CD4-positive, alpha-beta T cell treated with Interleukin-10 for 1 hour (primary cell): ENCODE measurements around the gene LTBP2.

Experiments used
- DNase-seq: peaks from one replicate; pipeline ENCODE4 v3.0.0-alpha.2; 2020

The LTBP2 gene

GRCh38 chr14:74569806-74570591, 42.0 kb downstream of the LTBP2 start:
- no peak for DNase-seq

GRCh38 chr14:74569387-74569786, 42.6 kb downstream of the LTBP2 start:
- no peak for DNase-seq

- DNase-seq, result no peak
Observed at GRCh38 chr14:74568911-74569310, 43.1 kb downstream of the LTBP2 start.

GRCh38 chr14:74568380-74568649, 43.7 kb downstream of the LTBP2 start:
- DNase-seq, result no peak

- no peak for DNase-seq
Observed at GRCh38 chr14:74567646-74568379, 44.2 kb downstream of the LTBP2 start.

GRCh38 chr14:74567219-74567618, 44.8 kb downstream of the LTBP2 start:
- DNase-seq, result no peak

- DNase-seq, result no peak
Observed at GRCh38 chr14:74566174-74567141, 45.6 kb downstream of the LTBP2 start.

- no peak for DNase-seq
Observed at GRCh38 chr14:74563586-74564159, 48.4 kb downstream of the LTBP2 start.

- DNase-seq, result no peak
Observed at GRCh38 chr14:74563233-74563585, 48.8 kb downstream of the LTBP2 start.

GRCh38 chr14:74562515-74563232, 49.4 kb downstream of the LTBP2 start:
- DNase-seq, result no peak

- no peak for DNase-seq
Observed at GRCh38 chr14:74558655-74559054, 53.4 kb downstream of the LTBP2 start.

- DNase-seq, result no peak
Observed at GRCh38 chr14:74557691-74558090, 54.3 kb downstream of the LTBP2 start.

GRCh38 chr14:74555476-74556050, 56.5 kb downstream of the LTBP2 start:
- no peak for DNase-seq

GRCh38 chr14:74554742-74555362, 57.2 kb downstream of the LTBP2 start:
- DNase-seq, result no peak

GRCh38 chr14:74552623-74553022, 59.4 kb downstream of the LTBP2 start:
- DNase-seq, result no peak

GRCh38 chr14:74551431-74552371, 60.3 kb downstream of the LTBP2 start:
- DNase-seq, result no peak

GRCh38 chr14:74551001-74551400, 61.0 kb downstream of the LTBP2 start:
- DNase-seq, result no peak

GRCh38 chr14:74550071-74550470, 62.0 kb downstream of the LTBP2 start:
- DNase-seq, result no peak

- no peak for DNase-seq
Observed at GRCh38 chr14:74549588-74549987, 62.4 kb downstream of the LTBP2 start.

- DNase-seq, result no peak
Observed at GRCh38 chr14:74548881-74549280, 63.2 kb downstream of the LTBP2 start.
